ENCODE results near the gene GFI1B. TPM values are rescaled to one million over a fixed set of nuclear protein-coding genes. Genes with fewer than 3 reads are reported as not detected.

The GFI1B gene
- total RNA-seq, 4 donors from 2014 or later, result not detected

- Histone ChIP-seq H3K4me1 (peaks cover 0 to 21% (median 19%) of the 10 kb centered on the region in 4 donors), H3K27ac (peak overlapping the region in 1 of 4 donors; percentile 4), H3K27me3 (no peaks in the 10 kb centered on the region), H3K36me3 (no peaks in the 10 kb centered on the region), H3K4me3 (no peak overlapping the region), H3K9me3 (no peaks in the 10 kb centered on the region)
- WGBS, 2 donors, result 34 to 50% methylated on average over 3 of the region's 3 CpGs
- TF ChIP-seq EP300 (IDR thresholded peaks at IDR 0.05) (no peak), CTCF (IDR thresholded peaks at IDR 0.05) (no peak), POLR2A (IDR thresholded peaks at IDR 0.05) (no peak)
- DNase-seq (ENCODE audit: low spot score in 2 of 2), result no peak
Measured at GRCh38 chr9:132946211-132946610, 32.3 kb upstream of the GFI1B start.

DNA sequence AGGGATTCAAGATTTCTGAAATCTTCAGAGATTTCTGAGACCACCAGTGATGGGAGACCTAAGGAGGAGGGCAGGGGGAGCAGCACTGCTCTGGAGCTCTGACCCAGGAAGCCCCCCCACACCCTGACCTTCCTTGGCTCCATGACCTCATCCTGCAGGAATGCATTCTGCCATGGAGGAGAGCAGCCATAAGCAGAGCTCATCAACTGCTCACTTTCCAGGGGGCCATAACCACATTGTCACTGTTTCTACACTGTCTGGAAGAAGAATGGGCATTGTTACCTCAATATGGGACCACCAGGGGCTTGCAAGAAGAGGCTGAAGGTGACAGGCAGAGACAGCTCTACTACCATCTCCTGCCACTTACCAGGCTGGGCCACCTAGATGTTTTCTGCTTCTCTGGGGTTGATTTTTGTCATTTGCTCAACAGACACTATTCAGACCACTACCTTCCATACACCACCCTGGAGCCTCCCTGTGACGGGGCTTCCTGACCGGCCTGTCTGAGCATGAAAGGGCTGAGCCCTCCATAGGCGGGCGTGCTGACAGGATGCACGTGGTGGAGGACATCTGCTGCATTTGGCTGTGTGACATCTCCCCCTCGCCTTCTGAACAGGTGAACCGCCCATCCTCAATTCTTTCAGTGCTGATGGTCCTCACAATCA, 31.7 kb upstream of the GFI1B start:
- no peak overlapping the region for H3K4me3 ChIP-seq
- no peak for DNase-seq (ENCODE audit: low spot score in 2 of 2)
- H3K27ac ChIP-seq, result peak overlapping the region in 1 of 4 donors; percentile 4
- no peak for TF ChIP-seq EP300 (IDR thresholded peaks at IDR 0.05)
- no peak for TF ChIP-seq CTCF (IDR thresholded peaks at IDR 0.05)
- no peak for TF ChIP-seq POLR2A (IDR thresholded peaks at IDR 0.05)
- no peaks in the 10 kb centered on the region for H3K36me3 ChIP-seq
- H3K27me3 ChIP-seq, result no peaks in the 10 kb centered on the region
- WGBS, 2 donors, result 83 to 89% methylated on average over 7 of the region's 7 CpGs
- no peaks in the 10 kb centered on the region for H3K9me3 ChIP-seq
- peaks cover 0 to 21% (median 19%) of the 10 kb centered on the region in 4 donors for H3K4me1 ChIP-seq

- no peaks in the 10 kb centered on the region for H3K9me3 ChIP-seq
- no peak overlapping the region for H3K4me3 ChIP-seq
- peaks cover 0 to 14% (median 11%) of the 10 kb centered on the region in 4 donors for H3K4me1 ChIP-seq
- no peak overlapping the region for H3K27ac ChIP-seq
- WGBS, 2 donors, result 77 to 80% methylated on average over 8 of the region's 8 CpGs
- H3K36me3 ChIP-seq, result no peaks in the 10 kb centered on the region
- TF ChIP-seq POLR2A (IDR thresholded peaks at IDR 0.05) (no peak), CTCF (IDR thresholded peaks at IDR 0.05) (no peak), EP300 (IDR thresholded peaks at IDR 0.05) (no peak)
- H3K27me3 ChIP-seq, result no peaks in the 10 kb centered on the region
- DNase-seq (ENCODE audit: low spot score in 2 of 2), result no peak
Measured at GRCh38 chr9:132947756-132948155, 30.7 kb upstream of the GFI1B start.

DNA sequence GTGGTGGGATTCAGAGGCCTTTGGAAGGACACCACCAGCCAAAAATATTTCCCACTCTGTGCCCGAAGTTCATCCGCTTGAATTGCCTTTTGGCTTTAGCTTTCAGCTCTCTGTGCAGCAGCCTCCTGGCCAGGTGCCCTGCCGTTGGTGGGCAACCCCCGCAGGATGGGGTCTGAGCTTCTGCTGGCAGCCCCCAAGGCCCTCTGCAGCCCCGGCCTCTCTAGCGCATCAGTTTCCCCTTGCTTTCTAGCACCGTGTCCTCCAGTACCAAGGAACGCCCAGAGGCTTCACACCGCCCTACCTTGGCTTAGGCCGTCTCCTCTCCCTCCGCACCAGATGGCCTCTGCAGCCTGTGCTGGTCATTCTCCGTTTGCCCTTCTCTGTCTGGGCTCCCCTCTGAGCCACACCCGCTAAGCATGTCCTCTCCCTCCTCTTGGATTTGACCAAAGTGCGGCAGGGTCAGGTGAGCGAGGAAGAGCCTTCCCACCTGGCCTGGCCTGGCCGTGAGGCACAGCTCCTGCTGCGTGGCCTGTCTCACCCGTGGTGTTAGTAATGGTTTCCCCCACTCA, 29.9 kb upstream of the GFI1B start:
- no peaks in the 10 kb centered on the region for H3K27me3 ChIP-seq
- WGBS, 2 donors, result 78 to 83% methylated on average over 18 of the region's 18 CpGs
- no peak overlapping the region for H3K27ac ChIP-seq
- H3K4me3 ChIP-seq, result no peak overlapping the region
- no peaks in the 10 kb centered on the region for H3K9me3 ChIP-seq
- peaks cover 0 to 8% (median 3%) of the 10 kb centered on the region in 4 donors for H3K4me1 ChIP-seq
- TF ChIP-seq EP300 (IDR thresholded peaks at IDR 0.05), result no peak
- TF ChIP-seq POLR2A (IDR thresholded peaks at IDR 0.05), result no peak
- TF ChIP-seq CTCF (IDR thresholded peaks at IDR 0.05), result no peak
- no peak for DNase-seq (ENCODE audit: low spot score in 2 of 2)
- H3K36me3 ChIP-seq, result no peaks in the 10 kb centered on the region

DNA sequence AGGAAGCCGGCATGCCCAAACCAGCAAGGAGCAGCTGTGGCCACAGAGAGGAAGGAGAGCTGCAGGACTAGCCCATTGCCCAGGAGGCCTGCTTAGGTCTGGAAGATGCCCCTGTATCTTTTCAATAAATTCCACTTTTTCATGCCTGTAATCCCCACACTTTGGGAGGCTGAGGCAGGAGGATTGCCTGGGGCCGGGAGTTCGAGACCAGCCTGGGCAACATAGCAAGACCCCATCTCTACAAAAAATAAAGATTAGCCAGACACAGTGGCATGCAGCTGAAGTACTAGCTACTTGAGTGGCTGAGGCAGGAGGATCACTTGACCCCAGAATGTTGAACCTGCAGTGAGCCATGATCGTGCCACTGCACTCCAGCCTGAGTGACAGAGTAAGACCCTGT, 28.8 kb upstream of the GFI1B start:
- 83 to 87% methylated on average over 4 of the region's 4 CpGs for WGBS, 2 donors
- TF ChIP-seq CTCF (IDR thresholded peaks at IDR 0.05) (no peak), POLR2A (IDR thresholded peaks at IDR 0.05) (no peak), EP300 (IDR thresholded peaks at IDR 0.05) (no peak)
- no peak for DNase-seq (ENCODE audit: low spot score in 2 of 2)
- no peak overlapping the region for H3K4me3 ChIP-seq
- no peak overlapping the region for H3K27ac ChIP-seq
- peaks cover 0 to 6% (median 0%) of the 10 kb centered on the region in 4 donors for H3K4me1 ChIP-seq
- H3K27me3 ChIP-seq, result no peaks in the 10 kb centered on the region
- no peaks in the 10 kb centered on the region for H3K36me3 ChIP-seq
- peaks cover 0 to 8% (median 0%) of the 10 kb centered on the region in 4 donors for H3K9me3 ChIP-seq
